Stimulated activated CD8-positive, alpha-beta memory T cell treated with anti-CD3 and anti-CD28 coated beads, Interleukin-7, amount 100 ng/mL, for 24 hours (primary cell): ENCODE results near the gene ULBP3.
"Not testable (repeated sequence)": the region's sequence is repeated elsewhere in the genome, so short reads cannot be mapped to it uniquely, and the experiment has no call there.

Experiments
- DNase-seq: peaks from one replicate; pipeline ENCODE4 v3.0.0-alpha.2; 2020; ENCODE audit warnings: low read depth

Gene ULBP3

DNA sequence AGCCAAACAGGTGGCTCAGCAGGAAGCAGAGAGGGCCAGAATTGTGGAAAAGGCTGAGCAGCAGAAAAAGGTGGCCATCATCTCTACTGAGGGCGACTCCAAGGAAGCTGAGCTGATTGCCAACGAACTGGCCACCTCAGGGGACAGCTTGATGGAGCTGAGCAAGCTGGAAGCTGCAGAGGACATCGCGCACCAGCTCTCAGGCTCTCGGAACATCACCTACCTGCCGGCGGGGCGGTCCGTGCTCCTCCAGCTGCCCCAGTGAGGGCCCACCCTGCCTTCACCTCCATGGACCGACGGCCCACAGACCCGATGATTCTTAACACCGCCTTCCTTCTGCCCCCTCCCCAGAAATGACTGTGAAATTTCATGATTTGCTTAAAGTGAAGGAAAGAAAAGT is 25.8 kb downstream of the ULBP3 start:
- no peak for DNase-seq

DNA sequence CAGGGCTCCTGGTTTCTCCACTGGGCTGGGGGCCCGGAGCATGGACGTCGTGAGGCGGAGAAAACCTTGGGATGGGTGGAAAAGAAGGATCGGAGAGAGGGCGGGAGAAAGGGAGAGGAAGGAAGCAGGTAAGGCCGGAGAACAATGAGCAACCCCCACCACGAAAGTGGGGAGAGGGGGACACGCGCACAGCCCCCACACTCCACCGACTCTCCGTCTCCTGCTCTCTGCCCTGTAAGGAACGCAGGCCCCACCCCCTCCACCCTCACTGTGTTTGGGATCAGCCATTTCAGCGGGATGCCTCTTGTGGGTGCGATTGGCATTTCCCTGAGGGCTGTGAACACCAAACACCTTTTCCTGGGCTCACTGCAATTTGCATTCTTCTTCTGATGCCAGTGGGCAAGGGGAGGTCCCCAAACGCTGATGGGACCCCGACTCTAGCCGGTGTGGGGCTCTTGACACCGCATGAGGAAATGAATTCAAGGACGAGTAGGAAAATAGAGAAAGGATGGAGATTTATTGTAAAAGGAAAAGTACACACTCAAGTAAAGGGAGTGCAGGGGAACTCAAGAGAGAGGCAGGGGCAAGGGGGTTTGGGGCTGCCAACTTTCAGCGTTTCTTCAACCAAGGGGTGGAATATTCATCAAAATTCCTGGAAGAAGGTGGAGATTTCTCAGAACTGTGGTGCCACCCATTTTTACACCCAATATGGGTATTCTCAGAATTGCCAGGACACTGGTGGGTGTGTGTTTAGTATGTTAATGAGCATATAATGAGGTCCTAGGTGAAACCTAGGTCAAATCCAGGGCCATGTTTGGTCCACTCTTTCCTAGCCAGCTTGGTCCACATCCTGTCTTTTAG is 30.5 kb downstream of the ULBP3 start:
- no peak for DNase-seq

DNA sequence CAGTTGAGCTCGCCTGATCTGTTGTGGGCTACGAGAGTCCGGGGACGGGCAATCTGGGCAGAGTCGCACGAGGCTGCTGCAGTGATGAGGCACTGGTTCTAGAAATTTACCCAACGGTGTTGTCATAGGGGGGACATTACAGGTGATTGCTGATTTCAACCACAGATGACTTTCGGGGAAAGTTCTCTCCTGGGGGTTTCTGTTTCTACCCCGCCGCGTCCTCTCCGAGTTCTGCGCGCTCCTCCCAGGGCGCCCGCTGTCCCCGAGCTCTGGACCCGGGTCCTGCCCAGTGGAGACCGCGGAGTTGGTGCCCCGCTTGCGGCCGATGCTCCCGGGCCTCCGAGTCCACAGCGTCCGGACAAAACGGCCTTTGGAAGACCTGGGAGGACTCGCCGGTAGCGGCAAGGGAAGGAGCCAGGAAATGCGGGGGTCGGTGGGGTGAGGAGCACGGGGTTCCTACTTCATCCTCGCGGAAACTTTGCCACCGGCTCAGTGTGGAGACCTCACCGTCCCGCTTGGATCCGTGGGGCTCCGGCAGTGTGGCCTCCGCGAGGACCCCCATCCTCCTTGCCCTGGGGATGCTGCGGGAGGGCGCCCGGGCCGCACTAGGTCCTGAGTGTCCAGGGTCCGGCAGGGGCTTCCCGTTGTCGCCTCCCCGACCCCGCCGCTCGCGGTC is 31.3 kb downstream of the ULBP3 start:
- DNase-seq: no peak

DNA sequence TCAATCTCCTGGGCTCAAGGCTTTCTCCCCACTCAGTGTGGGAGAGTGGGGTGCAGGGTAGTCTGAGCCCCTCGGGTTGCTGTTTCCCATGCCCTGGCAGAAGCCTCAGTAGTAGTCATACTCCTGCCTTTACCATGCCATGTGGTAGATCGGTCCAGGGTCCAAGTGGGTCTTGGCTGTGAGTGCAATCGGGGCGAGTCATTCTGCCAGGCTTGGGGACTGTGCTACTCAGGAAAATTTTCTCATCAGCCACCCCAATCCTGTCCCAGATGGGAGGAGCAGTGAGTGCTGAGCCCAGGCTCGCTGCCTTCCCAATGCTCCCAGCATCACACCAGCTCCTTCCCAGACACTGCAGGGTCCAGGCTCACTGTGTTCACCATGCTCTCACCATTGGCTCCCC is 32.8 kb downstream of the ULBP3 start:
- no peak for DNase-seq

DNA sequence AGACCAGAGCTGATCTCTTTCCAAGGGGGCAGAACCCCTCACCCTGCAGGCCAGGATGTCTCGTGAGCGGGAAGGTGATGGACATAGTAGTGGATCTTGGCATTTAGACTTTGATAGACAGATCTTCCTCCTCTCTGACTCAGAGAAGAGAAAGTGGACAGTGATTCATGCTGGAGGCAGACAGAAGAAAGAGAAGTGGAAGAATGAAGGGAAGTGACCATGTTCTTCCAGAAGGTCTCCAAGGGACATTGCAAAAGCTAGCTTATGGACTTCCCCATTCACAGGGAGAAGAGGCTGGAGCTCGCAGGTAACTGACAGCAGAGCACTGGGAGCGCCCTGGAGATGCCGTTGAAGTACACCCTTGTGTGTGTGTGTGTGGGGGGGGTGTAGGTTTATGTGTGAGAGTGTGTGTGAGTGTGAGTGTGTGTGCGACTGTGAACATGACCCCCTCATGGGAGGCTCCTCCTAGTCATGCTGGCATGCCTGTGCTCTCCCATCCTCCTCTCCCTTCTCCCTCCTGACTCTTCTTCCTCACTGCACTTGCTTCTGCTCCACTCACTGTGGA is 35.6 kb downstream of the ULBP3 start:
- DNase-seq: no peak

DNA sequence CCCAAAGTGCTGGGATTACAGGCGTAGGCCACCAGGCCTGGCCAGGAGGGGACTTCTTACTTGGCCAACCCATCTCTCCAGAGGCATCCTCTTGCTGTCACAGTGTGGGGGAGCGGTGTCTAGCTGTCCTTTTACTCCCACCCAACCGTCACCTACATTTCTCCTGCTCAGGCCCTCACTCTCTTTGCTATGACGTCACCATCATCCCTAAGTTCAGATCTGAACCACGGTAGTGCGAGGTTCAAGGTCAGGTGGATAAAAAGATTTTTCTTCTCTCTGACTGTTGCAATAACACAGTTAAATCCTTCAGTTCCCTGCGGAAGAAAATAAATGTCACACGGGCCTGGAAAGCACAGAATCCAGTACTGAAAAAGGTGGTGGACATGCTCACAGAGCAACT is 36.3 kb downstream of the ULBP3 start:
- DNase-seq: no peak

DNA sequence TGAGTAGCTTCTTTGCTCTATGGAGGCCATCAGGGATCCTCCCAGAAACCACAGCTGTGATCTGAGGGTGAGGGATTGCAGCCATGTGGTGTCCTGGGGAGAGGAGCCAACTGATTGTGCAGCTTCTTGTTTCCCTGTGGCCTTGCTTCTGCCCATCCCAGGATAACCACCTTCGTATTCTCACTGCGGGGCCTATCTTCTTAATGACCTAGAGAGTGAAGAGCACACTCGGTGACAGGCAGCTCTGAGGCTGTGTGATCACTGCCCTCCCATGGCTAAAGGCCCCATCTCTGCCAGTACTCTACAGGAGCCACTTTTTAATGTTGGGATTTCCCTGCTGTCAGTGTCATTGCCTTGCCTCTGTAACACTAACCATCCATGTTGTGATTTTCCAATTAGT is 38.3 kb downstream of the ULBP3 start:
- no peak for DNase-seq

DNA sequence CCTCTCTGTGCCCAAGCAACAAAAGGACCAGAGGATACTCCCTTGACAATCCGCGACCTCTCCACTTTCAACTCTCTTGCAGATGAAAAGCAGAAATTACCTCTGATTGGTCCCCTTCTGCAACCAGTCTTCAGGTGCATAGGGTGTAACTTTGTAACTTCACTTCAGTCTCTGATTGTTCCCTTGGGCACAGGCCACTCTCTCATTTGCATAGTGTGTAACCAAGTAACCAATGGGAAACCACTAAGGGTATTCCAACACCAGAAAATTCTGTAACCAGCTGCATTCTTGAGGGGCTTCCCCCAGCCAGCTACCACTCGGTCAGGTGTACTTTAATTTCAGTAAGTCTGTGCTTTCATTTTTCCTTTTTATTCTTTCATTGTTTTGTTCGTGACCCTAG is 39.2 kb downstream of the ULBP3 start:
- DNase-seq: no peak

DNA sequence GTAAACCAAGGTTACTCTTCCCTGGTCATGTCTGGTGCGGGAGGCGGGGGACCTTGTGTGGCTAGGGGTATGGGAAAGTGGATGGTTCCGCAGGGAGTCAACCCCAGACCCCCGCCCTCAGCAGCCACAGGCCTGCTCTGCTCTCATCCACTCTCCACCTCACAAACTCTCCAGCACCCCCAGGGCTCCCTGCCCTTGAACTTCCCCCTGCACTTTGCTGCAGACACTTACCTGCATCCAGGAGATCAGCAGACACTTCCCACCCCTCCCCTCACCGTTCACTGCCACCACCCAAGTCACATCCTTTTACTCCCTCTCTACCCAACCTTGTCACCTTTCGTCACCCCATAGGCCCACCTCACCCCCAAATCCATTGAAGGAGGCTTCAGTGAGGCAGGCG is 39.6 kb downstream of the ULBP3 start:
- DNase-seq: no peak

DNA sequence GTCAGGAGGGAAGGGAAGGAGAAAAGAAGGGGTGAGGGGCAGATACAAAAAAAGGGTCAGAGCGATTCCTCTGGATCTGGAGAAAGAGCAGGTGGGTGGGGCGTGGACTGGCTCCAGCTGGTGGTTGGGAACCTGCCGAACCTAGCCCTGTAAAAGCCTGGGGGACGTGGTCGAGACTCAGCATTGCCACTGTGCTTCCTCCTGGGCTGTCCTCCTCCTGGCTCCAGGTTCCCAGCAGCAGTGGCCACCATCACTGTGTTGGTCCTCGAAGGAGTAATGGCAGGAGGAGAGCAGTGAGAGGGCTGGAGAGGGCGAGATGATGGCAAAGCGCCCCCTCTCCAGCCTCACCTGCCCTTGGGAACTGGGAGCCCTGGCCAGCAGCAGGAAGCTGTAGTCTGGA is 40.1 kb downstream of the ULBP3 start:
- DNase-seq: no peak

DNA sequence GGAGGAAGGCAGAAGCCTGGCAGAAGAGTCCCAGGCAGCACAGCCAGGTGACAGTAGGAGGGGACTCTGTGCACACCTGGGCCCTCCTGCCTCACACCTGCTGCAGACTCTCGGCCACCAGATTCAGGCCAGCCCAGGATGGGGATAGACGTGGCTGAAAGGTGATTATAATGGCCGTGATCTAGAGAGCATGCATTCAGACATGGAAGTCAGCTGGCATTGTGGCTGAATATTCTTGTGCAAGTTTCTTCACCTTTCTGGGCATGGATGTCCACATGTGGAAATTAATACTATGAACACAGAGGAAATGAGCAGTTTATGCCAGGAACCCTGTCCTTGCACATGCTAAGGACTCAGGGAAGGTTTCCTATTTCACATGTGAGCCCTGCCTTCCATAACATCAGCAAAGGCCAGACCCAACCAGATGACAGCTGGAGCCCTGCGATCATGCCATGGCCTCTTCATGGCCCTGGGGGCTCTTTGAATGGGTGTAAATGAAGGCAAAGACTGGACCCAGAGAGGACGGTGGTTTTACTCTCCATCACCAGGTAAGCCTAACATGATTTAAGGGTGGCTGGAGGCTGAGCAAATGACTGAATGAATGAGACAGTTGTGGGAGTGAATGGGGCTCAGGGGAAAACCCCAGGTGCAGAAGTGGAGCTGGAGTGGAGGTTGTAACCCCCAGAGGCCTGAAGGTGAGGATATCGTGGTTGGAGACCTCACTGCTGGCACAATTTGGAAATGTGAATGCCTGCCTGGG is 40.9 kb downstream of the ULBP3 start:
- no peak for DNase-seq

DNA sequence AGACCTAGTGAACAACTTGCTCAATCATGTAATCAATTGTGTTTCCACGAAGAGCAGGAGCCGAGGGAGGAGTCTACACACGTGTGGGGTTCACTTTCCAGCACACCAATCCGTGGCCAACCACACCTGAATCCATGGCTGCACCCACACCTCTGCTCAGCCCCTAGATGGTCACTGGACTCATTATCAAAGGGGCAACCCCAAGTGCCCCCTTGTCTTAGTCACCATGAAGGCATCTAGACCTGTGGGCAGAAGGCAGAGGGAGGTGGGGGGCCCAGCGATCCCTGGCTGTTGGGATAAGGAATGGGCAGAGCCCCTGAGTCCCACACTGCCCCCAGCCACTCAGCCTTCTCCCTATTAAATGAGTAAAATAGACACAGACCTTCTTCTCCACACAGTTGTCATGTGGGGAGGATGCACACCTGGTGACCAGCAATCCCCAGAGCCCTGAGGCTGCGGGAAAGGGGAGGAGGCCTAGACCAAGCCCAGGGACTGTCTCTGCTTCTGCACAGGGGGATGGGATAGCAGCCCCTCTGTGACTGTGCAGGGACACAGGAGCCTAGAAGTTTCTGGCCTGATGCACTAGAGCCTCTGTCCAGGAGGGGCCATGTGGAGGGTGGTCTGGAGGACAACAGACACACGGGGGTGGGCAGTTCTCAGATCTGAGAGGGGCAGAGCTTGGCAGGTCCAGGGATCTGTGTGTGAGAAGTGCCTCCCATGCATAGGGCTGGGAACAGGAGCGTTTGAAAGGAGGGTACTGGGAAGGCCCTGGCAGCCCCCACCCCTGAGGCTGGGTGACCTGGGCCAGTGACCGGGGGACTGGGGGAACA is 41.7 kb downstream of the ULBP3 start:
- no peak for DNase-seq

DNA sequence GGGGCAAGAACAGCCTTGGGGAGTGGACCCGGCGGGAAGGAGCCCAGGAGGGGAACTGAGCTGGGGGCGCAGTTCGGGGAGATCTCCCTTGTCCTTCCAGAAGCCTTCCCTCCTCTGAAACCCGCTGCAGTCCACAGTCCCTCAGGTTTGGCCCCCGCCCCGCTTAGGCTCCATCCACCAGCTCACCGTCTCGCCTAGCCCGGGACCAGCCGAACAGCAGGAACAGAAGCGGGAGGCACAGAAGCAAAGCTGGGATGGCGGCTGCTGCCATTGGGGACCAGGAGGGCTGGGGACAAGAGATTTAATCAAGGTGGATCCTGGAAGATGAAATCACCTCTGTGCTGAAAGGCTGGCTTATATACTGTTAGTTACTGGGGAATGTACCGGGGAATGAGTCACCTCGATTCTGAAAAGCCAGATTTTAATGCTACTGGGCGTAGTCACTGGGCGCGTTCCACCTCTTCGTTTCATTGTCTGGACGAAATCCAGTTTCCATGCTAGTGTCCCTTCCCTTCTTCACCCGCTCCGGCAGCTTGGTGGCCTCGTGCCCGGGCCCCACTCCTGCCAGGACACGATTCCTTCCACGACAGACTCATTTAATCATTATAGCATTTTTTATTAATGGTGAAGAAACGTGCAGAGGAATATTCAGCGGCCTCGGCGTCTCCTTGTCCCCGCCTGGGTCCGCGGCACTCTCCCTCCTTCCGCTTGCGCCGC is 43.6 kb downstream of the ULBP3 start, which contains the start of gene RAET1L:
Gene RAET1L (minus strand): TSS at position 332 of the 717 bp plus-strand sequence. CDS start 61 bp downstream, at position 271.
- DNase-seq: no peak

DNA sequence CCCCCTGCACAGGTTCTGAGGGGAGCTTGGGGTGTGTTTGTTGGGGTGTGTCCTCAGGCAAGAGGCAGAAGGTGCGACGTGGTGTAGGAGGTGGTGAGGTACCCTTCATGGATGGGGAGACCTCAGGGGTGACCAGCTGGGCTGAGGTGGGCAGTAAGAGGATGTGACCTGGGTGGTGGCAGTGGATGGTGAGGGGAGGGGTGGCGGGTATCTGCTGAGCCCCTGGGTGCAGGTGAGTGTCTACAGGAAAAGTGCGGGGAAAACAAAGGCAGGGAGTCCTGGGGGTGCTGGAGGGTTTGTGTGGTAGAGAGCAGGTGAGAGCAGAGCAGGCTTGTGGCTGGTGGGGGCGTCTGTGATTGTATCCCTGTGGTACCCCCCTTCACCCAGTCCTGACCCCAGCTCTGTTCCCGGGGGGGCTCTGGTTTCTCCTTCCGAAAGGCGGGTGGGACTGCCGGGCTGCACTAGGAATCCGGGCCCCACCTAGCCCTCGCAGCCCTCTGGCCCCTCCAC is 44.2 kb downstream of the ULBP3 start:
- DNase-seq: no peak

DNA sequence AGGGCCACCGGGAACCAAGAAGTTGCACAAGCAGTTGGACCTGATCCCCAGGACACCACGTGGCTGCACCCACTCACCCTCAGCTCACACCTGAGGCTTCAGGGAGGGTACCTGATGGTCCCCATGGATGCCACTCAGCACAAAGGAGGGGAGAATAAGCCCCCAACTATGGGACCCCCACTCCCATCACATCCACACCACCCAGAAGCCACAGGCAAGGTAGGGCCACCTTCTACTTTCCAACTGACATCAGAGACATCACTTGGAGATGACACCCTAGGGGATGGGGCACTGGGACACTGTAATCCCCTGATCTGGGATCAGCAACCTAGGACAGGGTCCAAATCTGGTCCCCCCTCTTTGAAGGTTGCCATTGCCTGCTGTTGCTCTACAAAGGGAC is 44.9 kb downstream of the ULBP3 start:
- not testable (repeated sequence) for DNase-seq

DNA sequence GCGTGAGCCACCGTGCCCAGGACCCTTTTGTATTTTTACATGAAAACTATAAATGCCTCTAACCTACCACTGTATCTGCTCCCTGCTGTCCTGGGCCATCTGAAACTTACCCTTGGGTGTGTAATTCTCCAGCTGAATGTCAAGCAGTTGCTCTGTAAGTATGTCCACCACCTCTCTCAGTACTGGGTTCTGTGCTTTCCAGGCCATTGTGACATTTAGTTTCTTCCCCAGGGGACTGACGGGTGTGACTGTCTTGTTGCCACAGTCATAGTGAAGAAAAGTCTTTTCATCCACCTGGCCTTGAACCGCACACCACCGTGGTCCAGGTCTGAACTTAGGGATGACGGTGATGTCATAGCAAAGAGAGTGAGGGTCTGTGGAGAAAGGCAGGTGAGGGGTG is 47.1 kb downstream of the ULBP3 start:
- DNase-seq: not testable (repeated sequence)

DNA sequence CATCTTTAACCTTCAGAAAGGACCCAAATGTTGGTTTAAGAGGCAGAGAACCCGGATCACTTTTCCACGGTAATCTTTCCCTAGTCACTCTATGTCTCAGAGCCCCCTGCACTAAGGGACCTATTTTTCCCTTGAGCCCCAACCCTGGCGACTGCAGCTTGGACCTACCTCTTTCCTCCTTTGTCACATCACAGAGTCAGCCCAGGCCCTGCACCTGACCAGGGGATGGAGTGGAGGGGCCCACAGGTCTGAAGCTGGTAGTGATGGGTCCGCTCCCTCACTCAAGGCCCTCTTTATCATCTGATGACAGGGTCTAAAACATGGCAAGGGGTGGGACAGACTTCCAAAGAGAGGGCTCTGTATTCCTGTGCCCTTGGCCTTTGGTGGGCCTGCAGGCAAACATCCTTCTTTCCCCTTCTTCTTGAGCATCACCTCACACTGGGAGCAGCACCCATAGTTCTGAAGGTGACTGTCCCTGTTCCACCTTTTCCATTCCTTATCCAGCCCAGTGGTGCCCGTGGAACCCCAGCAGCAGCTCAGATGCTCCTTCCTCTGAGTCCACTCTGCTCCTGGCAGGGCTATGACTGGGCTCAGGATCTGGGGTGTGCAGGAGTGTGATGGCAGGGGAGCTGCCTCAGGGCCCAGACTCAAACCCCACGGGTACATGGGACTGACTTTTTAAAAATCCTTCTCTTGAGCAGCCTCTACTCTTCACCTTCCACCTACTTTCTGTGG is 49.9 kb downstream of the ULBP3 start:
- DNase-seq: no peak

DNA sequence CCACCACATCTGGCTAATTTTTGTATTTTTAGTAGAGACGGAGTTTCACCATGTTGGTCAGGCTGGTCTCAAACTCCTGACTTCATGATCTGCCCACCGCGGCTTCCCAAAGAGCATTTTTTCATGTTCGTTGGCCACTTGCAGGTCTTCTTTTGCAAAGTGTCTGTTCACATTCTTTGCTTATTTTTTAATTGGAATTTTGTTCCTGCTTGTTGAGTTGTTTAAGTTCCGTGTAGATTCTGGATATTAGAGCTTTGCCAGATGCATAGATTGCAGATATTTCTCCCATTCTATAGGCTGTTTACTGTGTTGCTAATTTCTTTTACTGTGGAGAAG is 51.8 kb downstream of the ULBP3 start:
- DNase-seq: not testable (repeated sequence)

DNA sequence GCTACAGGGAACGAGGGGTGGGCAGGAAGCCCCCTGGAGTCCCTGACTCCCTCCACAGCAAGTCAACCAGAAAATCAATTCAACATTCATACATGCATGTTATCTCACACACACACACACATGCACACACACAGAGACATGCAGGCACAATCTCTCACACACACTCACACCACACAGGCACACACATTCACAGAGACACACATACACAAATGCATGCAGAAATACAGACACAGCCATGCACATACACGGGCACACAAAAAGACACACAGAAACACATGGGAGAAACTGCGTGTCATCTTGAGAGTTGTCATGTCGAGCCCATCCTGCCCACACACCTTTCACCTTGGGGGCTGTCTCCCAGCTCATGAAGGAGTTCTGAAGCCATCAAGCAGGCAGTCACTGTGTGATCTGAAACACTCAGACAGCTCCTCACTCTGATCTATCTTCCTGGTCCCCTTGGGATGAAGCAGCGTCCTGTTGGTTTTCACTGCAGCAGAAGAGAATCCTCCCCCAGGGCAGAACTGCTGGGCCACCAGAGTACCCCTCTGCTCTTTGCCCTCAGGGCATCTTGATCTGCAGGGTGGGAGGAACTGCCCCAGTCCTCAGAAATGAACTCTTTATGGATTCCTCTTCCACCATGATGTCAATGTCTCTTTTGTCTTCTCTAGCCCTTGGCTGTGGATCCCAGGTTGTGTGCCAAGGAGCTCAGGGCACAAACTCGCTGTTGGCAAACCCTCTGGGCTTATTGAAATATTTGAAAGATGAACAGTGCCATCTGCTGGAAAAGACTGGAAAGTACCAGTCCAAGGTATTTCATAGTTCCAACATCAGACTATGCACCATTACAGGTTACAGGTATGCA is 52.4 kb downstream of the ULBP3 start:
- DNase-seq: no peak
